Left colon (tissue), 2 donors: ENCODE data around the gene IRX2. TPM values are rescaled to one million over a fixed set of nuclear protein-coding genes. Genes with fewer than 3 reads are reported as not detected.

Experiments
- ATAC-seq: fragments of 200-7000 bp; cut with Tn5 transposase; one replicate; pipeline ENCODE4 v1.9.1; 2020; ENCODE audit warnings: mild to moderate bottlenecking, moderate library complexity
- DNase-seq, 2 donors: peaks; one replicate each; pipeline ENCODE4 v3.0.0-alpha.2; 2020
- intact Hi-C, 2 donors: fragments of 100-400 bp; cut with DNase I in 1 of 2; cut with micrococcal nuclease in 1 of 2; formaldehyde crosslinking; loops; one replicate each; pipeline versions ENCODE4 v1.11.2 to v1.14.0; 2022; cut with DNase I, micrococcal nuclease
- total RNA-seq, 2 donors: library from RNA; stranded (reverse); fragmentation: NEBNext Ultra II Directional; extraction: Animal tissue kit (Norgen Biotek cat#: 25700); gene quantifications; one replicate each; pipeline ENCODE4 v1.2.1, GENCODE V29; 2021
- donor health status: DM: no; HTN: no; CAD: no.
- donor health status: DM: yes; HTN: yes; CAD: no.

The IRX2 gene
- total RNA-seq, 2 donors from 2014 or later = 0.21 TPM; not detected in 1

GRCh38 chr5:2703041-2703440 is 48.4 kb downstream of the IRX2 start:
- intact Hi-C loops = no loop called here

GRCh38 chr5:2702096-2702879 is 49.2 kb downstream of the IRX2 start:
- no peak for ATAC-seq
- intact Hi-C loops = no loop called here
- DNase-seq = no peak

More at GRCh38 chr5:2703041-2703440, 48.4 kb downstream of the IRX2 start:
- DNase-seq = no peak
- ATAC-seq = no peak

GRCh38 chr5:2701592-2701991 is 49.9 kb downstream of the IRX2 start:
- DNase-seq (no peak), ATAC-seq (no peak)
- intact Hi-C loops = no loop called here

- no peak for DNase-seq
- ATAC-seq = no peak
- intact Hi-C loops = no loop called here
Measured at GRCh38 chr5:2700876-2701275, 50.6 kb downstream of the IRX2 start.

- no peak for DNase-seq
- no peak for ATAC-seq
- intact Hi-C loops = no loop called here
Measured at GRCh38 chr5:2699686-2700085, 51.8 kb downstream of the IRX2 start.

GRCh38 chr5:2699231-2699630 is 52.2 kb downstream of the IRX2 start:
- DNase-seq (no peak), ATAC-seq (no peak)
- intact Hi-C loops = no loop called here

- intact Hi-C loops = no loop called here
Measured at GRCh38 chr5:2698581-2698980, 52.9 kb downstream of the IRX2 start.

GRCh38 chr5:2697446-2698200 is 53.9 kb downstream of the IRX2 start:
- DNase-seq (no peak), ATAC-seq (no peak)
- intact Hi-C loops = no loop called here

More at GRCh38 chr5:2698581-2698980, 52.9 kb downstream of the IRX2 start:
- no peak for ATAC-seq
- no peak for DNase-seq

- ATAC-seq (no peak), DNase-seq (no peak)
- intact Hi-C loops = no loop called here
Measured at GRCh38 chr5:2697041-2697440, 54.4 kb downstream of the IRX2 start.
